SK-N-MC (cell line): ENCODE measurements around the gene RSPH3.

Experiments used
- EZH2 ChIP-seq: fragments of 200-600 bp; sonication (generic); IDR thresholded peaks from one replicate; pipeline ENCODE4 v1.6.1; 2017; ENCODE audit warnings: antibody characterized with exemption
- FOXP2 ChIP-seq: optimal IDR thresholded peaks from 2 replicates; pipeline ENCODE3; 2011; ENCODE audit warnings: mild to moderate bottlenecking, moderate library complexity; ENCODE audit not compliant: insufficient read depth; ENCODE audit errors: extremely low read length, control extremely low read depth
- POLR2AphosphoS5 ChIP-seq: IDR thresholded peaks from 2 replicates; pipeline ENCODE4 v1.6.1; 2012; ENCODE audit warnings: mild to moderate bottlenecking, low read depth, low read length, borderline replicate concordance

DNA sequence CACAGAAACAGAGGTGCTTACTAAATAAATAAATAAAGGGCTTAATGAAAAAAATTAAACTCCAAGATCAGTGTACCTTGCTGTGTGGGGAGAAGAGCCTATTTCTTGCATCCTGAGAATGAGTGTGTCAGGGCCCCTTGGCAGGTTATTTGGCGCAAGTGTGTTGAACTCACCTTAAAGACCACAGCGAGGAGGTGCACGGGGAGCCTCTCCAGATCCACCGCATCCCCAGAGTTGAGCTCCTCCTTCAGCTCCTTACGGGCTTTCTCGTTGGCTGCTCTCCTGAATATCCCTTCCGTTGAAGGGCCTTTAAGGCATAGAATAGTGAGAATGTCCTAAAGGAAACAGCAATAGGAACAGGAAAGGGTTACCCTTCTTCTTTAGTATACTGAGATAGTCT is 41.2 kb upstream of the RSPH3 start:
- no peak for TF ChIP-seq EZH2
- TF ChIP-seq POLR2AphosphoS5, result no peak
- no peak for TF ChIP-seq FOXP2
